Adrenal gland (tissue), 5 donors: ENCODE results near the gene RCOR3.

Source experiments
- CTCF ChIP-seq, 6 experiments: fragments of 450-650 bp in 4 of 6; fragments of 200-600 bp in 2 of 6; sonication (generic) in 1 of 6; IDR thresholded peaks; 1 replicate in 5 of 6; 2 replicates in 1 of 6; pipeline versions ENCODE4 v1.5.1 to v1.8.0; 2016 to 2021; ENCODE audit warnings: antibody characterized with exemption in 6 of 6, mild to moderate bottlenecking in 2 of 6, moderate library complexity in 1 of 6
- POLR2A ChIP-seq, 2 donors: fragments of 450-650 bp; IDR thresholded peaks; one replicate each; pipeline ENCODE4 v1.6.1; 2017; ENCODE audit warnings: antibody characterized with exemption in 2 of 2, mild to moderate bottlenecking in 2 of 2, moderate library complexity in 1 of 2
- donor health status: DM: no; HTN: no; CAD: no.

- no peak for TF ChIP-seq CTCF (IDR thresholded peaks at IDR 0.05)
- TF ChIP-seq POLR2A (IDR thresholded peaks at IDR 0.05): no peak
Measured at GRCh38 chr1:211279340-211279739, 20.2 kb downstream of the RCOR3 start.
